ENCODE results near the gene TEX10. TPM values are rescaled to one million over a fixed set of nuclear protein-coding genes. Genes with fewer than 3 reads are reported as not detected.

The TEX10 gene
- total and polyA plus RNA-seq, 4 donors, result 24.9 to 33.5 (median 25.6) TPM

DNA sequence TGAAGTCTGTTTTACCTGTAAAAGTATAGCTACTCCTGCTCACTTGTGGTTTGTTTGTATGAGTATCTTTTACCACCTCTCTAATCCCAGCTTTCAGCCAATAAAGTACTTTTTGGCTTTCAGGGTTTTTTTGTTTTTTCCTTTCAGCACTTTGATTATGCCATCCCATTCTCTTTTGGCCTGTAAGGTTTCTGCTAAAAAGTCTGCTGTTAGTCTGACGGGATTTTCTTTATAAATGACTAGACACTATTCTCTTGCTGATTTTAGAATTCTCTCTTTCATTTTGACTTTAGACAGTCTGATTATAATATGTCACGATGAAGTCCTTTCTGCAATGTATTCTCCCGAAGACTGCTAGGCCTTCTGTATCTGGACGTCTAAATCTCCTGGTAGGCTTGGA lies 37.2 kb downstream of the TEX10 start:
- DNase-seq (ENCODE audit: low read depth in 4 of 6, low spot score in 6 of 6), result no peak
- no CpG with 5 or more reads among the region's 4 CpGs for WGBS (ENCODE audit: insufficient coverage)
- H3K36me3 ChIP-seq (ENCODE audit: control insufficient read depth, insufficient read depth, low read length), result peaks cover 4% of the 10 kb centered on the region
- H3K27me3 ChIP-seq (ENCODE audit: control insufficient read depth, insufficient read depth, low read length), result no peaks in the 10 kb centered on the region
- H3K4me3 ChIP-seq (ENCODE audit: low read depth, low read length), result no peak overlapping the region
- no peak overlapping the region for H3K27ac ChIP-seq (ENCODE audit: low read depth, low read length)
- no peaks in the 10 kb centered on the region for H3K4me1 ChIP-seq (ENCODE audit: control insufficient read depth, insufficient read depth, low read length)
- H3K9me3 ChIP-seq (ENCODE audit: control insufficient read depth, insufficient read depth, low read length), result no peaks in the 10 kb centered on the region

DNA sequence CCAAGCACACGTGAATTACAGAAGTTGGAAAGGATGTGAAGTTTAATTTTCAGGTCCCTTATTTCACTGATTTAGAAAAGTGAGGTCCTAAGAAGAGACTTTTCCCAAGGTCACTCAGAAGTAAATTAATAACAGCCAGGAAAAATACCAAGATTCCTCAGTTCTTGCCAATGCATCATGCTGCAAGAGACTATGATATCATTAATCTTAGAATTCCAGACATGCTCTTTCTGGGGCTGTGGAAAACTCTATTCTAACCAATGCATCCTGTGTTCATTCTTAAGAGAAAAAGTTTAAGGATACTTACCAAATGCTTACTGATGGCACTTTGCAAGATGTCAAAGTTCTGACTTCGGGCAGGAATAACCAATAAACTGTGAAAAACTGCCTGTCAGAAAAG lies 42.8 kb downstream of the TEX10 start:
- DNase-seq (ENCODE audit: low read depth in 4 of 6, low spot score in 6 of 6), result no peak
- Histone ChIP-seq H3K4me3 (ENCODE audit: low read depth, low read length) (no peak overlapping the region), H3K36me3 (ENCODE audit: control insufficient read depth, insufficient read depth, low read length) (no peaks in the 10 kb centered on the region), H3K9me3 (ENCODE audit: control insufficient read depth, insufficient read depth, low read length) (no peaks in the 10 kb centered on the region), H3K27ac (ENCODE audit: low read depth, low read length) (no peak overlapping the region), H3K27me3 (ENCODE audit: control insufficient read depth, insufficient read depth, low read length) (no peaks in the 10 kb centered on the region), H3K4me1 (ENCODE audit: control insufficient read depth, insufficient read depth, low read length) (no peaks in the 10 kb centered on the region)
- 75% methylated on average over 1 of the region's 2 CpGs for WGBS (ENCODE audit: insufficient coverage)

GRCh38 chr9:100308965-100309564 lies 43.7 kb downstream of the TEX10 start:
- 50% methylated on average over 1 of the region's 1 CpG for WGBS (ENCODE audit: insufficient coverage)
- Histone ChIP-seq H3K4me3 (ENCODE audit: low read depth, low read length) (no peak overlapping the region), H3K27ac (ENCODE audit: low read depth, low read length) (no peak overlapping the region), H3K27me3 (ENCODE audit: control insufficient read depth, insufficient read depth, low read length) (no peaks in the 10 kb centered on the region), H3K9me3 (ENCODE audit: control insufficient read depth, insufficient read depth, low read length) (no peaks in the 10 kb centered on the region), H3K4me1 (ENCODE audit: control insufficient read depth, insufficient read depth, low read length) (no peaks in the 10 kb centered on the region), H3K36me3 (ENCODE audit: control insufficient read depth, insufficient read depth, low read length) (no peaks in the 10 kb centered on the region)
- no peak for DNase-seq (ENCODE audit: low read depth in 4 of 6, low spot score in 6 of 6)

DNA sequence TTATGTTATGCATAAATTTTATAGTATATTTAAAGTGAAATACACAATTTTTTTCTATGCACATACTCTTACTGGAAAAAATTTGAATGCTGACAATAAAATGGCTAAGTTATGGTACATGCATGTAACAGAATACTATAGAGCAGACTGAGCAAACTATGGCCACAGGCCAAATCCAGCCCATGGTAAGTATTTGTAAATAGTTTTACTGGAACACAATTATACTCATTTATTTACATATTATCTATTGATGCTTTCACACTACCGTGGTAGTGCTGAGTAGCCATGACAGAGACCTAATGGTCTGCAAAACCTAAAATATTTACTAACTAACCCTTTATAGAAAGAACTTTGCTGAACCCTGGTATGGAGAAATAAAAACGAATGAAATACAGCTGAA lies 45.7 kb downstream of the TEX10 start:
- H3K27ac ChIP-seq (ENCODE audit: low read depth, low read length), result no peak overlapping the region
- H3K4me3 ChIP-seq (ENCODE audit: low read depth, low read length), result no peak overlapping the region
- no CpG with 5 or more reads among the region's 2 CpGs for WGBS (ENCODE audit: insufficient coverage)
- no peak for DNase-seq (ENCODE audit: low read depth in 4 of 6, low spot score in 6 of 6)
- no peaks in the 10 kb centered on the region for H3K27me3 ChIP-seq (ENCODE audit: control insufficient read depth, insufficient read depth, low read length)
- H3K36me3 ChIP-seq (ENCODE audit: control insufficient read depth, insufficient read depth, low read length), result peaks cover 5% of the 10 kb centered on the region
- no peaks in the 10 kb centered on the region for H3K4me1 ChIP-seq (ENCODE audit: control insufficient read depth, insufficient read depth, low read length)
- no peaks in the 10 kb centered on the region for H3K9me3 ChIP-seq (ENCODE audit: control insufficient read depth, insufficient read depth, low read length)

DNA sequence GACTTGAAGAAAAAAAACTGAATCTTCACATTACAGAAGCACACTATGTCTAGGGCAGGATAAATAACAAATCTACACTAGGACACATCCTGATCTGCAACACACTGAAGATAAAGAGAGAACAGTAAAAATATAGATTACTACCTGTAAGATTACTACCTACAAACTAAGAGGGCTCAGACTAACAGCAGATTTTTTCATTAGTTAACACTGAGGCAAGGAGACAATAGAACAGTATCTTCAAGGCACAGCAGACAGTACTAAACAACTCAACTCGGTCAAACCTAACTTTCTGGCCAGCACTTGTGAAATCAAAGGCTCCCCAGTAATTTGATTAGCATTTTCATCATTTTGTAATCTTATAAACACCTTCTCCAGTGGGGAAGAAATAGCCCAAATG lies 46.5 kb downstream of the TEX10 start:
- no peak for DNase-seq (ENCODE audit: low read depth in 4 of 6, low spot score in 6 of 6)

GRCh38 chr9:100303747-100304146 lies 49.0 kb downstream of the TEX10 start:
- DNase-seq (ENCODE audit: low read depth in 4 of 6, low spot score in 6 of 6), result no peak
- no peaks in the 10 kb centered on the region for H3K27me3 ChIP-seq (ENCODE audit: control insufficient read depth, insufficient read depth, low read length)
- peaks cover 5% of the 10 kb centered on the region for H3K36me3 ChIP-seq (ENCODE audit: control insufficient read depth, insufficient read depth, low read length)
- no peak overlapping the region for H3K27ac ChIP-seq (ENCODE audit: low read depth, low read length)
- H3K4me1 ChIP-seq (ENCODE audit: control insufficient read depth, insufficient read depth, low read length), result no peaks in the 10 kb centered on the region
- no peak overlapping the region for H3K4me3 ChIP-seq (ENCODE audit: low read depth, low read length)
- no peaks in the 10 kb centered on the region for H3K9me3 ChIP-seq (ENCODE audit: control insufficient read depth, insufficient read depth, low read length)
- 94% methylated on average over 2 of the region's 3 CpGs for WGBS (ENCODE audit: insufficient coverage)

More for the DNA sequence above, 46.5 kb downstream of the TEX10 start:
- H3K36me3 ChIP-seq (ENCODE audit: control insufficient read depth, insufficient read depth, low read length), result peaks cover 5% of the 10 kb centered on the region
- no peaks in the 10 kb centered on the region for H3K9me3 ChIP-seq (ENCODE audit: control insufficient read depth, insufficient read depth, low read length)
- H3K27ac ChIP-seq (ENCODE audit: low read depth, low read length), result no peak overlapping the region
- H3K4me1 ChIP-seq (ENCODE audit: control insufficient read depth, insufficient read depth, low read length), result no peaks in the 10 kb centered on the region
- no peaks in the 10 kb centered on the region for H3K27me3 ChIP-seq (ENCODE audit: control insufficient read depth, insufficient read depth, low read length)
- 100% methylated on average over 1 of the region's 1 CpG for WGBS (ENCODE audit: insufficient coverage)
- no peak overlapping the region for H3K4me3 ChIP-seq (ENCODE audit: low read depth, low read length)

DNA sequence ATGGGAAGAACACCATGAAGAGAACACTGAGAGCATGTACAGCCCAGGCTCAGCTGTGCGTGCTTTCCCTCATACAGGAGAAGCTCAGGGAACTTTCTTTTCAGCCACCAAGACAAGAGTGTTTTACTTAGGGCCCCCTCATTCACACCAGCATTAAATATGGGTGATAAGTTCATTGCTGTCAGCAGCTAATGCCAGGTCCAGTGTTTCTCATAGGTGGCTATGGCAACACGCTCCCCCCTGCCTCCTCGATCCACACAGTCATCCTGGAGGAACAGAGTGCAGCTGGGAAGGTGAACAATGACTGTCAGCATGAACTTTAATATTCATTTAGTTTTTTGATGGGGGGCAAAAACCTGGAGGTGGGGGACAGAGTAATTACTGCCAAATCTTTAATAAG lies 54.4 kb downstream of the TEX10 start:
- H3K4me3 ChIP-seq (ENCODE audit: low read depth, low read length), result no peak overlapping the region
- no peaks in the 10 kb centered on the region for H3K4me1 ChIP-seq (ENCODE audit: control insufficient read depth, insufficient read depth, low read length)
- no peak overlapping the region for H3K27ac ChIP-seq (ENCODE audit: low read depth, low read length)
- no peaks in the 10 kb centered on the region for H3K9me3 ChIP-seq (ENCODE audit: control insufficient read depth, insufficient read depth, low read length)
- H3K36me3 ChIP-seq (ENCODE audit: control insufficient read depth, insufficient read depth, low read length), result peaks cover 17% of the 10 kb centered on the region
- 60% methylated on average over 1 of the region's 3 CpGs for WGBS (ENCODE audit: insufficient coverage)
- H3K27me3 ChIP-seq (ENCODE audit: control insufficient read depth, insufficient read depth, low read length), result no peaks in the 10 kb centered on the region
- peak in 2 of 6 donors; percentile 16 to 41 for DNase-seq (ENCODE audit: low read depth in 4 of 6, low spot score in 6 of 6)

- no peak for DNase-seq (ENCODE audit: low read depth in 4 of 6, low spot score in 6 of 6)
- Histone ChIP-seq H3K9me3 (ENCODE audit: control insufficient read depth, insufficient read depth, low read length) (no peaks in the 10 kb centered on the region), H3K27me3 (ENCODE audit: control insufficient read depth, insufficient read depth, low read length) (no peaks in the 10 kb centered on the region), H3K27ac (ENCODE audit: low read depth, low read length) (no peak overlapping the region), H3K4me3 (ENCODE audit: low read depth, low read length) (no peak overlapping the region), H3K36me3 (ENCODE audit: control insufficient read depth, insufficient read depth, low read length) (peaks cover 22% of the 10 kb centered on the region), H3K4me1 (ENCODE audit: control insufficient read depth, insufficient read depth, low read length) (no peaks in the 10 kb centered on the region)
- WGBS (ENCODE audit: insufficient coverage), result 76% methylated on average over 2 of the region's 4 CpGs
These were observed 56.3 kb downstream of the TEX10 start for GRCh38 chr9:100296407-100296806.

GRCh38 chr9:100295240-100295639 lies 57.5 kb downstream of the TEX10 start:
- 100% methylated on average over 1 of the region's 2 CpGs for WGBS (ENCODE audit: insufficient coverage)
- H3K9me3 ChIP-seq (ENCODE audit: control insufficient read depth, insufficient read depth, low read length), result no peaks in the 10 kb centered on the region
- no peak for DNase-seq (ENCODE audit: low read depth in 4 of 6, low spot score in 6 of 6)
- no peak overlapping the region for H3K4me3 ChIP-seq (ENCODE audit: low read depth, low read length)
- H3K4me1 ChIP-seq (ENCODE audit: control insufficient read depth, insufficient read depth, low read length), result no peaks in the 10 kb centered on the region
- H3K27ac ChIP-seq (ENCODE audit: low read depth, low read length), result no peak overlapping the region
- H3K27me3 ChIP-seq (ENCODE audit: control insufficient read depth, insufficient read depth, low read length), result no peaks in the 10 kb centered on the region
- H3K36me3 ChIP-seq (ENCODE audit: control insufficient read depth, insufficient read depth, low read length), result peaks cover 30% of the 10 kb centered on the region

DNA sequence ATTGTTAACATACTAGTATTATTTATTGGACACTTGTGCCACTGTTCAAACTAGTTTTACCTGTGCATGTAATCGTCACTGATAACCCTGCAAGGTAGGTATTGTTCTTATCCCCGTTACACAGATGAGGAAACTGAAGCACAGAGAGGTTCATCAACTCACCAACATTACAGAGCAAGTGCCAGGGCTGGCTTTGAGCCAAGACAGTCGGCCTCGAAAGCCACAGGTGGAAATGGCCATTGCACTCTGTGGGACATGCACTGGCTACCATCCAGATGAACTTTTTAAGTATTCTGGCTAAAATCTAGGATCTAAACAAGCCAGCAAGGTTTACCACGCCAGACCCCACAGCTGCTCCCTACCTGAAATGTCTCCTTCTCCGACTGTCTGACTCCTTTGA lies 57.9 kb downstream of the TEX10 start:
- no peak overlapping the region for H3K4me3 ChIP-seq (ENCODE audit: low read depth, low read length)
- no peaks in the 10 kb centered on the region for H3K4me1 ChIP-seq (ENCODE audit: control insufficient read depth, insufficient read depth, low read length)
- no peak for DNase-seq (ENCODE audit: low read depth in 4 of 6, low spot score in 6 of 6)
- 78% methylated on average over 6 of the region's 6 CpGs for WGBS (ENCODE audit: insufficient coverage)
- H3K27me3 ChIP-seq (ENCODE audit: control insufficient read depth, insufficient read depth, low read length), result no peaks in the 10 kb centered on the region
- no peaks in the 10 kb centered on the region for H3K9me3 ChIP-seq (ENCODE audit: control insufficient read depth, insufficient read depth, low read length)
- no peak overlapping the region for H3K27ac ChIP-seq (ENCODE audit: low read depth, low read length)
- H3K36me3 ChIP-seq (ENCODE audit: control insufficient read depth, insufficient read depth, low read length), result peaks cover 31% of the 10 kb centered on the region

Measured in spinal cord (tissue), 10 donors.